Neutrophil (primary cell): Measurements from ENCODE around the gene RNF227.
A peak's percentile ranks its signal among the peaks of the same experiment; 100 is the strongest.
"Not testable (repeated sequence)": the region's sequence is repeated elsewhere in the genome, so short reads cannot be mapped to it uniquely, and the experiment has no call there.

Source experiments
- H3K27ac ChIP-seq: fragments of 200-600 bp; sonication (generic); 2 replicates; pipeline ENCODE4 v1.5.1; 2016; ENCODE audit warnings: mild to moderate bottlenecking, moderate library complexity
- H3K27me3 ChIP-seq: fragments of 200-600 bp; sonication (generic); 2 replicates; pipeline ENCODE4 v1.6.0; 2016; ENCODE audit warnings: mild to moderate bottlenecking
- H3K36me3 ChIP-seq: fragments of 200-600 bp; sonication (generic); 2 replicates; pipeline ENCODE4 v1.5.1; 2017
- H3K4me1 ChIP-seq, 2 experiments: fragments of 200-600 bp in 1 of 2; sonication (generic) in 1 of 2; 1 replicate in 1 of 2; 2 replicates in 1 of 2; pipeline versions ENCODE4 v1.5.1 to v1.6.1; 2013 to 2016; ENCODE audit warnings: low read depth in 1 of 2, low read length in 1 of 2, mild to moderate bottlenecking in 1 of 2, moderate library complexity in 1 of 2; ENCODE audit not compliant: control insufficient read depth in 1 of 2, insufficient read depth in 1 of 2
- H3K4me3 ChIP-seq, 2 experiments: fragments of 200-600 bp in 1 of 2; sonication (generic) in 1 of 2; 1 replicate in 1 of 2; 2 replicates in 1 of 2; pipeline ENCODE4 v1.5.1; 2013 to 2016; ENCODE audit warnings: low read depth in 1 of 2, low read length in 1 of 2, mild to moderate bottlenecking in 1 of 2, moderate library complexity in 1 of 2
- H3K9me3 ChIP-seq: fragments of 200-600 bp; sonication (generic); 2 replicates; pipeline ENCODE4 v1.5.1; 2016
- CTCF ChIP-seq: fragments of 200-600 bp; sonication (generic); IDR thresholded peaks from 2 replicates; pipeline ENCODE4 v1.5.1; 2016; ENCODE audit warnings: antibody characterized with exemption

RNF227 gene

GRCh38 chr17:7873051-7873450 lies 43.0 kb downstream of the RNF227 start:
- H3K4me3 ChIP-seq: no peak overlapping the region
- H3K36me3 ChIP-seq: no peaks in the 10 kb centered on the region
- H3K27ac ChIP-seq: peak overlapping the region; percentile 36
- H3K27me3 ChIP-seq: no peaks in the 10 kb centered on the region
- H3K4me1 ChIP-seq: peaks cover 46 to 49% of the 10 kb centered on the region in 2 experiments
- H3K9me3 ChIP-seq: no peaks in the 10 kb centered on the region
- no peak for TF ChIP-seq CTCF

GRCh38 chr17:7867881-7868329 lies 48.2 kb downstream of the RNF227 start:
- Histone ChIP-seq H3K9me3 (no peaks in the 10 kb centered on the region), H3K27me3 (no peaks in the 10 kb centered on the region), H3K36me3 (no peaks in the 10 kb centered on the region), H3K27ac (peak overlapping the region; percentile 80), H3K4me3 (peak overlapping the region; percentile 23 to 29), H3K4me1 (peaks cover 63 to 64% of the 10 kb centered on the region in 2 experiments)
- no peak for TF ChIP-seq CTCF

GRCh38 chr17:7864995-7865650 lies 51.0 kb downstream of the RNF227 start:
- H3K4me3 ChIP-seq: no peak overlapping the region
- no peaks in the 10 kb centered on the region for H3K27me3 ChIP-seq
- no peaks in the 10 kb centered on the region for H3K36me3 ChIP-seq
- no peak for TF ChIP-seq CTCF
- H3K9me3 ChIP-seq: no peaks in the 10 kb centered on the region
- H3K27ac ChIP-seq: no peak overlapping the region
- peaks cover 38 to 39% of the 10 kb centered on the region in 2 experiments for H3K4me1 ChIP-seq

- H3K4me3 ChIP-seq, H3K36me3 ChIP-seq, H3K9me3 ChIP-seq, H3K27me3 ChIP-seq, H3K27ac ChIP-seq: not testable (repeated sequence)
- peaks cover 30 to 32% of the 10 kb centered on the region in 2 experiments for H3K4me1 ChIP-seq
Measured at GRCh38 chr17:7864384-7864783, 51.7 kb downstream of the RNF227 start.
